WTC11 (cell line): ENCODE measurements around the gene EPO. TPM values are rescaled to one million over a fixed set of nuclear protein-coding genes. Genes with fewer than 3 reads are reported as not detected.
A peak's percentile ranks its signal among the peaks of the same experiment; 100 is the strongest.

Source experiments
- CREB1 ChIP-seq: sonication (generic); formaldehyde crosslinking; IDR thresholded peaks from 2 replicates; pipeline ENCODE4 v1.8.0; 2023; ENCODE audit warnings: mild to moderate bottlenecking, missing genetic modification reagents
- CTCF ChIP-seq: fragments of 200-600 bp; IDR thresholded peaks from 2 replicates; pipeline ENCODE4 v1.8.0; 2022; ENCODE audit warnings: antibody characterized with exemption
- GTF2I ChIP-seq: fragments of 250-450 bp; sonication (Bioruptor Pico); conservative IDR thresholded peaks from 2 replicates; pipeline ENCODE4 v1.4.0; 2021; ENCODE audit warnings: mild to moderate bottlenecking
- MYBL2 ChIP-seq: sonication (generic); formaldehyde crosslinking; IDR thresholded peaks from 2 replicates; pipeline ENCODE4 v1.8.1; 2023; ENCODE audit warnings: mild to moderate bottlenecking, moderate library complexity, missing genetic modification reagents
- NFE2L1 ChIP-seq: sonication (generic); formaldehyde crosslinking; IDR thresholded peaks from 2 replicates; pipeline ENCODE4 v1.8.1; 2023; ENCODE audit warnings: missing genetic modification reagents
- RELA ChIP-seq: sonication (generic); formaldehyde crosslinking; IDR thresholded peaks from 2 replicates; pipeline ENCODE4 v1.8.1; 2022; ENCODE audit warnings: missing genetic modification reagents, mild to moderate bottlenecking, borderline replicate concordance
- TEAD1 ChIP-seq: sonication (generic); formaldehyde crosslinking; IDR thresholded peaks from 2 replicates; pipeline ENCODE4 v1.8.0; 2022; ENCODE audit warnings: mild to moderate bottlenecking, missing genetic modification reagents
- TP53 ChIP-seq: sonication (generic); formaldehyde crosslinking; IDR thresholded peaks from 2 replicates; pipeline ENCODE4 v1.8.1; 2023; ENCODE audit warnings: mild to moderate bottlenecking, missing genetic modification reagents
- ZBTB21 ChIP-seq: sonication (generic); formaldehyde crosslinking; IDR thresholded peaks from 2 replicates; pipeline ENCODE4 v1.8.1; 2023; ENCODE audit warnings: mild to moderate bottlenecking, missing genetic modification reagents, borderline replicate concordance
- ZMAT4 ChIP-seq: fragments of 250-450 bp; sonication (Bioruptor Pico); IDR thresholded peaks from 2 replicates; pipeline ENCODE4 v1.9.0; 2021; ENCODE audit warnings: mild to moderate bottlenecking
- ZNF138 ChIP-seq: sonication (generic); formaldehyde crosslinking; conservative IDR thresholded peaks from 2 replicates; pipeline ENCODE4 v1.8.1; 2022; ENCODE audit warnings: mild to moderate bottlenecking, moderate library complexity, missing genetic modification reagents
- ZNF232 ChIP-seq: sonication (generic); formaldehyde crosslinking; IDR thresholded peaks from 2 replicates; pipeline ENCODE4 v1.8.0; 2022; ENCODE audit warnings: mild to moderate bottlenecking, missing genetic modification reagents
- total RNA-seq: library from RNA; stranded (reverse); gene quantifications from 3 replicates; pipeline ENCODE4 v1.2.3, GENCODE V29; 2021
- TF ChIP-seq, protein P1 (sequence below): sonication (generic); formaldehyde crosslinking; IDR thresholded peaks from 2 replicates; pipeline ENCODE4 v1.8.1; 2022; ENCODE audit warnings: low read depth, missing genetic modification reagents, borderline replicate concordance
- TF ChIP-seq, protein P2 (sequence below): sonication (generic); formaldehyde crosslinking; IDR thresholded peaks from 2 replicates; pipeline ENCODE4 v1.8.0; 2022; ENCODE audit warnings: mild to moderate bottlenecking, missing genetic modification reagents
- TF ChIP-seq, protein P3 (sequence below): sonication (generic); formaldehyde crosslinking; conservative IDR thresholded peaks from 2 replicates; pipeline ENCODE4 v1.8.1; 2023; ENCODE audit warnings: mild to moderate bottlenecking, low read depth, missing genetic modification reagents, moderate library complexity
- TF ChIP-seq, protein P4 (sequence below): sonication (generic); formaldehyde crosslinking; IDR thresholded peaks from 2 replicates; pipeline ENCODE4 v1.8.0; 2023; ENCODE audit warnings: mild to moderate bottlenecking, missing genetic modification reagents
- TF ChIP-seq, protein P5 (sequence below): sonication (generic); formaldehyde crosslinking; IDR thresholded peaks from 2 replicates; pipeline ENCODE4 v1.8.1; 2023; ENCODE audit warnings: mild to moderate bottlenecking, missing genetic modification reagents, moderate library complexity
- TF ChIP-seq, protein P6 (sequence below): fragments of 250-450 bp; sonication (Bioruptor Pico); IDR thresholded peaks from 2 replicates; pipeline ENCODE4 v2.1.2; 2022; ENCODE audit warnings: mild to moderate bottlenecking, moderate library complexity
- TF ChIP-seq, protein P7 (sequence below): sonication (generic); formaldehyde crosslinking; IDR thresholded peaks from 2 replicates; pipeline ENCODE4 v1.8.1; 2022; ENCODE audit warnings: low read depth, mild to moderate bottlenecking, moderate library complexity, missing genetic modification reagents, borderline replicate concordance
- TF ChIP-seq, protein P8 (sequence below): sonication (generic); formaldehyde crosslinking; conservative IDR thresholded peaks from 2 replicates; pipeline ENCODE4 v1.8.1; 2022; ENCODE audit warnings: mild to moderate bottlenecking, missing genetic modification reagents

Gene EPO
- total RNA-seq, 1 experiment from 2014 or later, result 0.63 TPM

- TF ChIP-seq, protein P1, sequence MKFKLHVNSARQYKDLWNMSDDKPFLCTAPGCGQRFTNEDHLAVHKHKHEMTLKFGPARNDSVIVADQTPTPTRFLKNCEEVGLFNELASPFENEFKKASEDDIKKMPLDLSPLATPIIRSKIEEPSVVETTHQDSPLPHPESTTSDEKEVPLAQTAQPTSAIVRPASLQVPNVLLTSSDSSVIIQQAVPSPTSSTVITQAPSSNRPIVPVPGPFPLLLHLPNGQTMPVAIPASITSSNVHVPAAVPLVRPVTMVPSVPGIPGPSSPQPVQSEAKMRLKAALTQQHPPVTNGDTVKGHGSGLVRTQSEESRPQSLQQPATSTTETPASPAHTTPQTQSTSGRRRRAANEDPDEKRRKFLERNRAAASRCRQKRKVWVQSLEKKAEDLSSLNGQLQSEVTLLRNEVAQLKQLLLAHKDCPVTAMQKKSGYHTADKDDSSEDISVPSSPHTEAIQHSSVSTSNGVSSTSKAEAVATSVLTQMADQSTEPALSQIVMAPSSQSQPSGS (CRISPR knock-in tag), result no peak
- TF ChIP-seq CTCF, result no peak
- no peak for TF ChIP-seq MYBL2 (CRISPR knock-in tag)
- no peak for TF ChIP-seq ZNF138 (CRISPR knock-in tag)
- TF ChIP-seq, protein P2, sequence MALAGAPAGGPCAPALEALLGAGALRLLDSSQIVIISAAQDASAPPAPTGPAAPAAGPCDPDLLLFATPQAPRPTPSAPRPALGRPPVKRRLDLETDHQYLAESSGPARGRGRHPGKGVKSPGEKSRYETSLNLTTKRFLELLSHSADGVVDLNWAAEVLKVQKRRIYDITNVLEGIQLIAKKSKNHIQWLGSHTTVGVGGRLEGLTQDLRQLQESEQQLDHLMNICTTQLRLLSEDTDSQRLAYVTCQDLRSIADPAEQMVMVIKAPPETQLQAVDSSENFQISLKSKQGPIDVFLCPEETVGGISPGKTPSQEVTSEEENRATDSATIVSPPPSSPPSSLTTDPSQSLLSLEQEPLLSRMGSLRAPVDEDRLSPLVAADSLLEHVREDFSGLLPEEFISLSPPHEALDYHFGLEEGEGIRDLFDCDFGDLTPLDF (CRISPR knock-in tag), result no peak
- TF ChIP-seq ZBTB21 (CRISPR knock-in tag), result no peak
- no peak for TF ChIP-seq GTF2I (CRISPR knock-in tag)
- TF ChIP-seq, protein P3, sequence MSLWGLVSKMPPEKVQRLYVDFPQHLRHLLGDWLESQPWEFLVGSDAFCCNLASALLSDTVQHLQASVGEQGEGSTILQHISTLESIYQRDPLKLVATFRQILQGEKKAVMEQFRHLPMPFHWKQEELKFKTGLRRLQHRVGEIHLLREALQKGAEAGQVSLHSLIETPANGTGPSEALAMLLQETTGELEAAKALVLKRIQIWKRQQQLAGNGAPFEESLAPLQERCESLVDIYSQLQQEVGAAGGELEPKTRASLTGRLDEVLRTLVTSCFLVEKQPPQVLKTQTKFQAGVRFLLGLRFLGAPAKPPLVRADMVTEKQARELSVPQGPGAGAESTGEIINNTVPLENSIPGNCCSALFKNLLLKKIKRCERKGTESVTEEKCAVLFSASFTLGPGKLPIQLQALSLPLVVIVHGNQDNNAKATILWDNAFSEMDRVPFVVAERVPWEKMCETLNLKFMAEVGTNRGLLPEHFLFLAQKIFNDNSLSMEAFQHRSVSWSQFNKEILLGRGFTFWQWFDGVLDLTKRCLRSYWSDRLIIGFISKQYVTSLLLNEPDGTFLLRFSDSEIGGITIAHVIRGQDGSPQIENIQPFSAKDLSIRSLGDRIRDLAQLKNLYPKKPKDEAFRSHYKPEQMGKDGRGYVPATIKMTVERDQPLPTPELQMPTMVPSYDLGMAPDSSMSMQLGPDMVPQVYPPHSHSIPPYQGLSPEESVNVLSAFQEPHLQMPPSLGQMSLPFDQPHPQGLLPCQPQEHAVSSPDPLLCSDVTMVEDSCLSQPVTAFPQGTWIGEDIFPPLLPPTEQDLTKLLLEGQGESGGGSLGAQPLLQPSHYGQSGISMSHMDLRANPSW (CRISPR knock-in tag), result no peak
- TF ChIP-seq RELA (CRISPR knock-in tag), result no peak
- TF ChIP-seq ZNF232 (CRISPR knock-in tag), result 0 out of 2 replicates have a peak, but pooled peaks have one; percentile 38
- TF ChIP-seq, protein P4, sequence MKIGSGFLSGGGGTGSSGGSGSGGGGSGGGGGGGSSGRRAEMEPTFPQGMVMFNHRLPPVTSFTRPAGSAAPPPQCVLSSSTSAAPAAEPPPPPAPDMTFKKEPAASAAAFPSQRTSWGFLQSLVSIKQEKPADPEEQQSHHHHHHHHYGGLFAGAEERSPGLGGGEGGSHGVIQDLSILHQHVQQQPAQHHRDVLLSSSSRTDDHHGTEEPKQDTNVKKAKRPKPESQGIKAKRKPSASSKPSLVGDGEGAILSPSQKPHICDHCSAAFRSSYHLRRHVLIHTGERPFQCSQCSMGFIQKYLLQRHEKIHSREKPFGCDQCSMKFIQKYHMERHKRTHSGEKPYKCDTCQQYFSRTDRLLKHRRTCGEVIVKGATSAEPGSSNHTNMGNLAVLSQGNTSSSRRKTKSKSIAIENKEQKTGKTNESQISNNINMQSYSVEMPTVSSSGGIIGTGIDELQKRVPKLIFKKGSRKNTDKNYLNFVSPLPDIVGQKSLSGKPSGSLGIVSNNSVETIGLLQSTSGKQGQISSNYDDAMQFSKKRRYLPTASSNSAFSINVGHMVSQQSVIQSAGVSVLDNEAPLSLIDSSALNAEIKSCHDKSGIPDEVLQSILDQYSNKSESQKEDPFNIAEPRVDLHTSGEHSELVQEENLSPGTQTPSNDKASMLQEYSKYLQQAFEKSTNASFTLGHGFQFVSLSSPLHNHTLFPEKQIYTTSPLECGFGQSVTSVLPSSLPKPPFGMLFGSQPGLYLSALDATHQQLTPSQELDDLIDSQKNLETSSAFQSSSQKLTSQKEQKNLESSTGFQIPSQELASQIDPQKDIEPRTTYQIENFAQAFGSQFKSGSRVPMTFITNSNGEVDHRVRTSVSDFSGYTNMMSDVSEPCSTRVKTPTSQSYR (CRISPR knock-in tag), result no peak
- TF ChIP-seq, protein P5, sequence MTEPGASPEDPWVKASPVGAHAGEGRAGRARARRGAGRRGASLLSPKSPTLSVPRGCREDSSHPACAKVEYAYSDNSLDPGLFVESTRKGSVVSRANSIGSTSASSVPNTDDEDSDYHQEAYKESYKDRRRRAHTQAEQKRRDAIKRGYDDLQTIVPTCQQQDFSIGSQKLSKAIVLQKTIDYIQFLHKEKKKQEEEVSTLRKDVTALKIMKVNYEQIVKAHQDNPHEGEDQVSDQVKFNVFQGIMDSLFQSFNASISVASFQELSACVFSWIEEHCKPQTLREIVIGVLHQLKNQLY (CRISPR knock-in tag), result no peak
- TF ChIP-seq, protein P6, sequence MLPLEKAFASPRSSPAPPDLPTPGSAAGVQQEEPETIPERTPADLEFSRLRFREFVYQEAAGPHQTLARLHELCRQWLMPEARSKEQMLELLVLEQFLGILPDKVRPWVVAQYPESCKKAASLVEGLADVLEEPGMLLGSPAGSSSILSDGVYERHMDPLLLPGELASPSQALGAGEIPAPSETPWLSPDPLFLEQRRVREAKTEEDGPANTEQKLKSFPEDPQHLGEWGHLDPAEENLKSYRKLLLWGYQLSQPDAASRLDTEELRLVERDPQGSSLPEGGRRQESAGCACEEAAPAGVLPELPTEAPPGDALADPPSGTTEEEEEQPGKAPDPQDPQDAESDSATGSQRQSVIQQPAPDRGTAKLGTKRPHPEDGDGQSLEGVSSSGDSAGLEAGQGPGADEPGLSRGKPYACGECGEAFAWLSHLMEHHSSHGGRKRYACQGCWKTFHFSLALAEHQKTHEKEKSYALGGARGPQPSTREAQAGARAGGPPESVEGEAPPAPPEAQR (CRISPR knock-in tag), result no peak
- no peak for TF ChIP-seq NFE2L1 (CRISPR knock-in tag)
- TF ChIP-seq, protein P7, sequence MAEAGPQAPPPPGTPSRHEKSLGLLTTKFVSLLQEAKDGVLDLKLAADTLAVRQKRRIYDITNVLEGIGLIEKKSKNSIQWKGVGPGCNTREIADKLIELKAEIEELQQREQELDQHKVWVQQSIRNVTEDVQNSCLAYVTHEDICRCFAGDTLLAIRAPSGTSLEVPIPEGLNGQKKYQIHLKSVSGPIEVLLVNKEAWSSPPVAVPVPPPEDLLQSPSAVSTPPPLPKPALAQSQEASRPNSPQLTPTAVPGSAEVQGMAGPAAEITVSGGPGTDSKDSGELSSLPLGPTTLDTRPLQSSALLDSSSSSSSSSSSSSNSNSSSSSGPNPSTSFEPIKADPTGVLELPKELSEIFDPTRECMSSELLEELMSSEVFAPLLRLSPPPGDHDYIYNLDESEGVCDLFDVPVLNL, result no peak
- TF ChIP-seq CREB1 (CRISPR knock-in tag), result no peak
- TF ChIP-seq TEAD1, result peak; percentile 72
- no peak for TF ChIP-seq TP53 (CRISPR knock-in tag)
- TF ChIP-seq ZMAT4, result no peak
- TF ChIP-seq, protein P8, sequence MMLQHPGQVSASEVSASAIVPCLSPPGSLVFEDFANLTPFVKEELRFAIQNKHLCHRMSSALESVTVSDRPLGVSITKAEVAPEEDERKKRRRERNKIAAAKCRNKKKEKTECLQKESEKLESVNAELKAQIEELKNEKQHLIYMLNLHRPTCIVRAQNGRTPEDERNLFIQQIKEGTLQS (CRISPR knock-in tag), result no peak
These were observed 46.8 kb upstream of the EPO start, which contains the start of gene GNB2 (continued) for GRCh38 chr7:100673302-100673941.
